CD14-positive monocyte (primary cell): ENCODE measurements around the gene FBXL17. TPM values are rescaled to one million over a fixed set of nuclear protein-coding genes. Genes with fewer than 3 reads are reported as not detected.

Source experiments
- DNase-seq, 3 donors: peaks; one replicate each; pipeline ENCODE4 v3.0.0-alpha.2; 2011 to 2022
- H2AFZ ChIP-seq: 2 replicates; pipeline ENCODE4 v1.6.0; 2012; ENCODE audit warnings: mild to moderate bottlenecking, low read depth, low read length, inconsistent platforms; ENCODE audit not compliant: insufficient read depth, poor library complexity, severe bottlenecking
- H3K27ac ChIP-seq, 2 donors: 1 replicate in 1 of 2; 2 replicates in 1 of 2; pipeline ENCODE4 v1.5.1; 2012 to 2013; ENCODE audit warnings: low read length in 2 of 2, control low read depth in 1 of 2, inconsistent platforms in 1 of 2, low read depth in 1 of 2, mild to moderate bottlenecking in 1 of 2
- H3K27me3 ChIP-seq, 2 donors: one replicate each; pipeline versions ENCODE4 v1.6.0 to v1.6.1; 2011 to 2013; ENCODE audit warnings: low read length in 2 of 2; ENCODE audit not compliant: control insufficient read depth in 2 of 2, insufficient read depth in 2 of 2
- H3K36me3 ChIP-seq, 2 donors: replicated peaks in 1 of 2; 1 replicate in 1 of 2; 2 replicates in 1 of 2; pipeline versions ENCODE4 v1.5.1 to v1.6.1; 2012 to 2013; ENCODE audit warnings: low read length in 2 of 2, control low read depth in 1 of 2, inconsistent platforms in 1 of 2, mild to moderate bottlenecking in 1 of 2; ENCODE audit not compliant: insufficient read depth in 2 of 2, control insufficient read depth in 1 of 2
- H3K4me1 ChIP-seq, 2 donors: 1 replicate in 1 of 2; 2 replicates in 1 of 2; pipeline versions ENCODE4 v1.5.1 to v1.6.1; 2012 to 2013; ENCODE audit warnings: low read length in 2 of 2, control low read depth in 1 of 2, inconsistent platforms in 1 of 2, mild to moderate bottlenecking in 1 of 2, moderate library complexity in 1 of 2; ENCODE audit not compliant: insufficient read depth in 2 of 2, control insufficient read depth in 1 of 2
- H3K4me2 ChIP-seq: replicated peaks from 2 replicates; pipeline ENCODE3; 2012; ENCODE audit warnings: low read length, moderate library complexity, mild to moderate bottlenecking; ENCODE audit not compliant: poor library complexity, severe bottlenecking; ENCODE audit errors: extremely low read depth
- H3K4me3 ChIP-seq, 3 experiments: fragments of 200-600 bp in 1 of 3; sonication (generic) in 1 of 3; replicated peaks in 1 of 3; 1 replicate in 2 of 3; 2 replicates in 1 of 3; pipeline ENCODE4 v1.5.1; 2011 to 2013; ENCODE audit warnings: low read length in 3 of 3, mild to moderate bottlenecking in 3 of 3, control low read depth in 2 of 3, low read depth in 2 of 3, inconsistent platforms in 1 of 3, moderate library complexity in 1 of 3
- H3K79me2 ChIP-seq: 2 replicates; pipeline ENCODE4 v1.6.0; 2012; ENCODE audit warnings: mild to moderate bottlenecking, control low read depth, inconsistent platforms, low read length, moderate library complexity; ENCODE audit not compliant: insufficient read depth
- H3K9ac ChIP-seq: 2 replicates; pipeline ENCODE4 v1.6.0; 2017; ENCODE audit warnings: low read length, mild to moderate bottlenecking; ENCODE audit not compliant: insufficient read depth, poor library complexity, severe bottlenecking
- H3K9me3 ChIP-seq, 2 donors: replicated peaks in 1 of 2; 1 replicate in 1 of 2; 2 replicates in 1 of 2; pipeline versions ENCODE4 v1.5.1 to v1.6.1; 2012 to 2013; ENCODE audit warnings: low read length in 2 of 2, control low read depth in 1 of 2; ENCODE audit not compliant: control insufficient read depth in 1 of 2, insufficient read depth in 1 of 2
- H4K20me1 ChIP-seq: 2 replicates; pipeline ENCODE4 v1.6.0; 2012; ENCODE audit warnings: mild to moderate bottlenecking, low read length, control low read depth, moderate library complexity; ENCODE audit not compliant: insufficient read depth
- H3K27ac Mint-ChIP-seq, 7 donors: one replicate each; pipeline ENCODE4 v1.8.0; 2020; ENCODE audit warnings: mild to moderate bottlenecking in 7 of 7, mixed read lengths in 7 of 7, moderate library complexity in 6 of 7, inconsistent platforms in 2 of 7
- H3K27me3 Mint-ChIP-seq, 3 donors: one replicate each; pipeline ENCODE4 v1.8.0; 2021 to 2022; ENCODE audit warnings: low read depth in 3 of 3, mild to moderate bottlenecking in 3 of 3, mixed read lengths in 3 of 3, moderate library complexity in 3 of 3, inconsistent platforms in 1 of 3
- H3K36me3 Mint-ChIP-seq, 2 donors: one replicate each; pipeline ENCODE4 v1.8.0; 2020; ENCODE audit warnings: mixed read lengths in 2 of 2, inconsistent platforms in 1 of 2, mild to moderate bottlenecking in 1 of 2
- H3K4me1 Mint-ChIP-seq: one replicate; pipeline ENCODE4 v1.8.0; 2020; ENCODE audit warnings: mild to moderate bottlenecking, mixed read lengths
- H3K4me3 Mint-ChIP-seq, 2 donors: one replicate each; pipeline ENCODE4 v1.8.0; 2020; ENCODE audit warnings: mild to moderate bottlenecking in 2 of 2, mixed read lengths in 2 of 2, moderate library complexity in 1 of 2
- H3K9me3 Mint-ChIP-seq, 7 donors: one replicate each; pipeline ENCODE4 v1.8.0; 2020 to 2022; ENCODE audit warnings: mixed read lengths in 7 of 7, mild to moderate bottlenecking in 6 of 7, moderate library complexity in 6 of 7, inconsistent platforms in 2 of 7
- CTCF ChIP-seq: fragments of 200-600 bp; IDR thresholded peaks from one replicate; pipeline ENCODE4 v1.8.0; 2022; ENCODE audit warnings: antibody characterized with exemption, mild to moderate bottlenecking
- whole genome bisulfite sequencing: methylation state at CpG from one replicate; pipeline ENCODE4 v1.1.5; 2013; ENCODE audit warnings: missing lambda C conversion rate; ENCODE audit not compliant: insufficient coverage; 5-methylcytosine and 5-hydroxymethylcytosine counted together
- intact Hi-C, 2 donors: fragments of 100-400 bp; cut with micrococcal nuclease; formaldehyde crosslinking; loops; one replicate each; pipeline versions ENCODE4 v1.15.0 to v1.15.1; 2023
- polyA plus RNA-seq, 3 donors: library from polyadenylated mRNA; depleted of rRNA in 1 of 3; unstranded in 2 of 3; stranded (reverse) in 1 of 3; fragments of 300-500 nt in 2 of 3; fragments of >200 nt in 1 of 3; fragmentation: Illumina TruSeq in 2 of 3; gene quantifications; 1 replicate in 2 of 3; 2 replicates in 1 of 3; pipeline ENCODE4 v1.2.3, GENCODE V29; 2012 to 2021

Gene FBXL17
- polyA plus RNA-seq, 3 donors = 1.5 to 6.6 (median 2.0) TPM

- H3K27me3 ChIP-seq = no peaks in the 10 kb centered on the region
- H2AFZ ChIP-seq = no peak overlapping the region
- no peak overlapping the region for H3K4me3 ChIP-seq
- no peak overlapping the region for H3K4me3 Mint-ChIP-seq
- peaks cover 0 to 2% (median 0%) of the 10 kb centered on the region in 7 donors for H3K9me3 Mint-ChIP-seq
- intact Hi-C loops = no loop called here
- H3K9me3 ChIP-seq = no peaks in the 10 kb centered on the region
- no peak overlapping the region for H3K9ac ChIP-seq
- H4K20me1 ChIP-seq = no peaks in the 10 kb centered on the region
- no peaks in the 10 kb centered on the region for H3K4me1 ChIP-seq
- no peaks in the 10 kb centered on the region for H3K27me3 Mint-ChIP-seq
- H3K4me1 Mint-ChIP-seq = no peaks in the 10 kb centered on the region
- no peak for TF ChIP-seq CTCF
- no peak overlapping the region for H3K4me2 ChIP-seq
- H3K36me3 ChIP-seq = no peaks in the 10 kb centered on the region
- no peak for DNase-seq
- no peaks in the 10 kb centered on the region for H3K79me2 ChIP-seq
- H3K27ac ChIP-seq = no peak overlapping the region
- peaks cover 0 to 3% of the 10 kb centered on the region in 2 donors for H3K36me3 Mint-ChIP-seq
- no CpG with 5 or more reads among the region's 1 CpG for WGBS
- no peak overlapping the region for H3K27ac Mint-ChIP-seq
Measured at GRCh38 chr5:107971846-107972245, 410.1 kb downstream of the FBXL17 start.

- H3K27me3 Mint-ChIP-seq = no peaks in the 10 kb centered on the region
- DNase-seq = no peak
- Histone ChIP-seq H3K27me3 (no peaks in the 10 kb centered on the region), H3K4me2 (no peak overlapping the region), H3K79me2 (no peaks in the 10 kb centered on the region), H4K20me1 (no peaks in the 10 kb centered on the region), H3K9ac (no peak overlapping the region), H3K27ac (no peak overlapping the region), H3K36me3 (no peaks in the 10 kb centered on the region), H3K9me3 (no peaks in the 10 kb centered on the region), H3K4me3 (no peak overlapping the region), H3K4me1 (no peaks in the 10 kb centered on the region), H2AFZ (no peak overlapping the region)
- no peaks in the 10 kb centered on the region for H3K4me1 Mint-ChIP-seq
- intact Hi-C loops = no loop called here
- no peak for TF ChIP-seq CTCF
- H3K4me3 Mint-ChIP-seq = no peak overlapping the region
- peaks cover 0 to 2% (median 0%) of the 10 kb centered on the region in 7 donors for H3K9me3 Mint-ChIP-seq
- no peak overlapping the region for H3K27ac Mint-ChIP-seq
- H3K36me3 Mint-ChIP-seq = peaks cover 0 to 5% of the 10 kb centered on the region in 2 donors
Measured at GRCh38 chr5:107969847-107970246, 412.1 kb downstream of the FBXL17 start.
